Measurements from ENCODE around the gene PAXX.

PAXX gene

GRCh38 chr9:136953771-136954269, 38.4 kb upstream of the PAXX start:
- DNase-seq, result no peak

DNA sequence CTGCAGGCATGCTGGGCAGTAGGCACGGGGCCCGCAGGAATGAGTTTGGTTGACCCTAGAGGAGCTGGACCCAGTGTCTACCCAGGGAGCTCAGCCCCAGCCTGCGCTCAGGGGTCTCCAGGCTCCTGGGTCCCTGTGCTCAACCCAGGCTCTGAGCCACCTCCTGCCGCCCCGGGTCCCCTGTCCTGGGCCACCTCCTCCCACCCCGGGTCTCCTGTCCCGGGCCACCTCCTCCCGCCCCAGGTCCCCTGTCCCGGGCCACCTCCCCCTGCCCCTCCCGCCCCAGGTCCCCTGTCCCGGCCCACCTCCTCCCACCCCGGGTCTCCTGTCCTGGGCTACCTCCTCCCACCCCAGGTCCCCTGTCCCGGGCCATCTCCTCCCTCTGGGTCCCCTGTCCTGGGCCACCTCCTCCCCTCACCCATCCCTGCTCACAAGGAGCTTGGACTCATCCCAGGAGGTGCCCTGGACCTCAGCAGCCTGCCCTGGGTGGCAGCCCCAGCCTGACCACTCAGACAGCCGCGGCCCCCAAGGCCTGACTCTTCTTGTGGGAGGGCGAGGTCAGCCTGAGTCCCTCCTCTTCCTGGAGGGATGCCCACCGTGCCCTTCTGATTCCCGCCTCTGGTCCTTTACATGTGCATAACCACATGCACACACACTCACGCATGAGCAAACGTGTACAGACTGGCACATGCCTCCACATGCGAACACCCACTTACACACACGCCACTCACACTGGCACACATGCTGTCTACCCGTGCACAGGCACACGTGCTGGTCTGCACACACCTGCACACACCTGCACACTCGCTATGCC, 37.7 kb upstream of the PAXX start:
- no peak for DNase-seq

DNA sequence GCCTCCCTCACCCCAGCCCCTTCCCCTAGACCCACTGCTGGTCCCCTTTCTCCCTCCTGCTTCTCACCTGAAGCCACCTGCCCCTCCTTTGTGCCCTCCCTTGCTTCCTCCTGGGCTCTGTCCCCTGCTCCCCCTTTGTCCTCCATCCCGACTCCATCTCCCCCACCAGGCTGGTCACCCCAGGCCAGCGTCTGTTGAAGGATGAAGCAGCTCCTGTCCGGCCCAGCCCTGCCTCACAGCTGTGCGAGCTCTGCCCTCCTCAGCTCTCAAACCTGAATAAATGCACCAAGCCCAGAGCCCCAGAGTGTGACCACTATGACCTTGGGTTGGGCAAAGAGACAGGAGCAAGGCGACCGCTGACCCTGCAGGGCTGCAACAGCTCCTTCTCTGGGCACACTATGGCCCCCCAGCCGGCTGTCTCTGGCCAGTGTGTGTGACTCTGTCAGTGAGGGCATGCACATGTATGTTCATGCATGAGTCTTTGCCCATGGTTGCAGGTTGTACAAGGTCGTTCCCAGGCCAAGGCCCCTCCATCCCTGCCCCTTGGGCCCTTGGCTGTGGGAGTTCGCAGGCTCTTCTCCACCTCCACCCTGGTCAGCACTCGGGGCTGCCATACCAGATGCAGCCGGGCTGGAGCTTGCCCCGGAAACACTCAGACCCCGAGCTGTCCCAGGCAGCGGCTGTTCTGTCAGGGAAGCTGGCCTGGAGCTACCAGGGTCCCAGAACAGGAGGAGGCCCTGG, 36.9 kb upstream of the PAXX start:
- DNase-seq, result no peak

- DNase-seq, result no peak
Measured at GRCh38 chr9:136955943-136956335, 36.3 kb upstream of the PAXX start.

- DNase-seq, result no peak
Measured at GRCh38 chr9:136956604-136957003, 35.6 kb upstream of the PAXX start.

DNA sequence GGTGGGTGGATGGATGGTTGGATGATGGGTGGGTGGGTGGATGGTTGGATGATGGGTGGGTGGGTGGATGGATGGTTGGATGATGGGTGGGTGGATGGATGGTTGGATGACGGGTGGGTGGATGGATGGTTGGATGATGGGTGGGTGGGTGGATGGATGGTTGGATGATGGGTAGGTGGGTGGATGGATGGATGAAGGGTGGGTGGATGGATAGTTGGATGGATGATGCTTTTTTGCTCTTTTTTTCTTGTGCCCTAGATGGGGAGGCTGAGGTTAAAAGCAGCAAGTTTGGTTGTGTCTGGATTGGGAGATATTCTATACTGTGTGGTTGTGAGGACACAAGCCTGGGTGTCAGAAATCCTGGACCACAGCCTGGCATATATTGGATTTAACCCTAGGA, 34.8 kb upstream of the PAXX start:
- no peak for DNase-seq

GRCh38 chr9:136957901-136958300, 34.3 kb upstream of the PAXX start:
- DNase-seq, result no peak

DNA sequence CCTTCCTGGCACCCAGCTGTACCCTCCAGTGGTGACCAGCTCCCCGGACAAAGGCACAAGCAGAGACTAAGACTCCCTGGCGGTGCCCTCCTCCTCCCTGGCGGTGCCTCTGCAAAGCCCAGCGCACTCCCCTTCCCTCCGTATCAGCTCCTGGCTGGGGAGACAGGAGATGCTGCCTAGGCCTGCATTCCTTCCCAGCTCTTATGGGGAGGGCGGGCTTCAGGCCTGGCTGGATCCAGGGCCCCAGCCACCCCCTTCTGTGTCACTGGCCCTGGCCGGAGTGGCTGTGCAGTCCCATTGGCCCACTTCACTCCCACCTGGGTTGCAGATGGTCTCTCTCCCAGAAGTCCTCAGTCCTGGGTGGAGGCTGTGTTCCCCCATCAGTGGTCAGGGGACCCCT, 33.7 kb upstream of the PAXX start:
- DNase-seq, result no peak

DNA sequence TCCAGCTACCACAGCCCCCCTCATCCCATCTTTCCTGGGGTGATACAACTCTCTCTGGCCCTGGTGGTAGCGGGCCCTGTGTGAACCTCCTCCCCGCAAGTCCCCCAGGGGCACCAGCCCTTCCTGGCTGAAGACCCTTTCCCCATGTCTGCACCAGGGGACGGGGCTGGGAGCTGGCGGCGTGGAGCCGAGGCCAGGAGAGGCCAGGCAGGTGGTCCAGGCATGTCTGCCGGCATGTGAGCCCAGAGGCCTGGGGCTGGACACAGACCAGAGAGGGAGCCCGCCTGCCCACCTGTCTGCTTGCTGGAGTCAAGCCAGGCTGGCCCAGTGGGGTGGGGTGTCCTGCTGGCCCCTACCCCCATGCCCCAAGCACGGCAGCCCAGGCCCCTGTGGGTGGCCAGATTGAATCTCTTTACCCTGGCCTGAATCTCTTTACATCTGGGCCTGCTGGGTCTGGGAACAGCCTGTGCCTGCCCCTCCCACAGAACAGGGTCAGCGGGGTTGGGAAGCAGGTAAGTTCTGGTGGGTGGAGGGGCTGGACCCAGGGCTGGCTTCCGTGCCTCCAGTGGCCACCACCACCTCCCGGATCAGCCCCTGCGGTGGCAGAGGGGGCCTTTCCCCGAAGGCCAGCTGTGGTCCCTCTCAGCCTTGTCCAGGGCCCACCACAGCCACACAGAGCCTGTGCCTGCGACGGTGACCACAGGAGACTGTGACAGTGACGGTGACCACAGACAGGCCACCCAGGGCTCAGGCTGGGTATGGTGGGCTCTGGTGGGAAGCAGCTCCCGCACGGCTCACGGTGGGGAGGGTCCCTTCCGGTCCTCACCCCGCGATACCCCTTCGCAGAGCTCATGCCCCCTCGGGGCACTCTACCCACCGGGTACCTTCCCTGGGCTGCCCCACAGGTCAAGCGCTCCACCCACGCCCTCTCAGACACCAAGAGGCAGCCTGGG, 33.0 kb upstream of the PAXX start:
- DNase-seq, result no peak

DNA sequence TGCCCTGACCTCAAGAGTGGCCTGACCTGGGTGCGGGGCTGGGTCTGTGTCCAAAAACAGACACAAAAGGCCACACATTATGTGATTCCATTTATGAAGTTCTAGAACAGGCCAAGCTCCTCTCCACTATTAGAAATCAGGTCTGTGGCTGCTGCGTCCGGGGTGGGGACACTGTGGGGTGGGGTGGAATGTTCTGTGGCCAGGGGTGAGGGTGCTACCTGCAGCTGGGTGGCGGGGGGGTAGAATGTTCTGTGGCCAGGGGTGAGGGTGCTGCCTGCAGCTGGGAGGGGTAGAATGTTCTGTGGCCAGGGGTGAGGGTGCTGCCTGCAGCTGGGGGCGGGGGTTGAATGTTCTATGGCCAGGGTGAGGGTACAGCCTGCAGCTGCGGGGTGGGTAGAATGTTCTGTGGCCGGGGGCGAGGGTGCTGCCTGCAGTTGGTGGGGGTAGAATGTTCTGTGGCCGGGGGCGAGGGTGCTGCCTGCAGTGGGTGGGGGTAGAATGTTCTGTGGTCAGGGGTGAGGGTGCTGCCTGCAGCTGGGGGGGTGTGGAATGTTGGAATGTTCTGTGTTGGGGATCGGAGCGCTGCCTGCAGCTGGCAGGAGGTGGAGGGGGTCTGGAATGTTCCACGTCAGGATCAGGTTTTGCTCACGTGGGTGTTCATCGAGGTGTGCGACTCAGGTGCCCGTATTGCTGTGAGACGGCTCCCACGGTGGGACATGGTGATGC, 31.8 kb upstream of the PAXX start:
- no peak for DNase-seq

DNA sequence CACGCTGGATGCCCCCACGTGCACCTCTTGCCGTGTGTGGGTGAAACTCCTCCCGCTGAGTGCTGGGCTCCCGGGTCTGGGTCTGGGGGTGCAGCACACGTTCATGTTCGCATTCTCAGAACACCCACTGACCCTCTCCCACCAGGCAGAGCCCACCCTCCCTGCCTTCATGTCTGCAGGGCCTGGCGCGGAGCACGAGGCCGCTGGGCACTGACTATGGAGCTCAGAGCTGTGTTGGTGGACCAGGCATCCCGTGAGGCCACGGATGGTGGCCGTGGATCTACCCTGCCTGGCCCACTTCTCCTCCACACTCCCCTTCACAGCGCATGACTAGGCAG, 31.3 kb upstream of the PAXX start:
- no peak for DNase-seq

- no peak for DNase-seq
Measured at GRCh38 chr9:136961279-136962065, 30.8 kb upstream of the PAXX start.

- DNase-seq, result no peak
Measured at GRCh38 chr9:136962163-136962562, 30.1 kb upstream of the PAXX start.

GRCh38 chr9:136962701-136963248, 29.4 kb upstream of the PAXX start:
- DNase-seq, result no peak

DNA sequence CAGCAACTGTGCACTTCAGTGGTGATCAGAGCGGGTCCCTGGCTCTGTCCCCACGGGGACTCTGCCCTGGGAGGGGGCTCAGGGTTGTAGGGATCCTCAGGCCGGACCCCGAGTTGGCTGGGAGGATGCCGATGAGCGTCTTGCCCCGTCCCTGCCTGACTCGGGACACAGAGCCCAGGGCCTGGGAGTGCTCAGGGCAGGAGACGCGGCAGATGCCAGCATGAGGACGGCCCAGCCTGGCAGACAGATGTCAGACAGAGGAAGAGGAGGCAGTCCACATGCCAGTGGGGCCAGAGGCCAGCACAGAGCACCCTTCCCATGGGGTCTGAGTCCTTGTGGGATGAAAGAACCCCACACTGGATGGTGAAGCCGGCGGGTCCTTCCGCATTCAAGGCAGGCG, 28.9 kb upstream of the PAXX start:
- no peak for DNase-seq

GRCh38 chr9:136963751-136964150, 28.5 kb upstream of the PAXX start:
- DNase-seq, result no peak

- no peak for DNase-seq
Measured at GRCh38 chr9:136964171-136964689, 28.0 kb upstream of the PAXX start.

DNA sequence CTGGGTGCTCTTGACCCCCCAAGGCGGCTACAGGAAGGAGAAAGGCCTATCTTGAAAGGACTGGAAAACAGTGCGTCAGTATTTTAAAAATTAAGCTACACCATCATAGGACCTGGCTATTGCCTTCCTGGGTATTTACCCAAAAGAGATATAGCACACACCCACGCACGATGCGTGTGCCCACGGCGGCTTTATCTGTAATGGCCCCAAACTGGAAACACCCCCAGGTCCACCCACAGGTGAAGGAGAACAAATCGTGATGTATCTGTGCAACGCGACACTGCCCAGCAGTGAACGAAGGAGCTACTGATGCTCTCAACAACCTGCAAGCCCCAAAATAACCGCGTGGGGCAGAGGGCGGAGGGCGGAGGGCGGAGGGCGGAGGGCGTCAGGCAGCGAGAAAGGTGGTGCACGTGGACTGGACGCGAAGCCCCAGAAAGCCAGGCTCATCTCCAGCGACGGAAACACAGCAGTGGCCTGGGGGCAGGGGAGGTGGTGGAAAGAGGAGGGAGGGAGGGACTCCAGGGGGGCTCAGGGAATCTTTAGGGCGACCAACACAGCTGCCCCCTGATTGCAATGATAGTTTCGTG, 27.3 kb upstream of the PAXX start:
- no peak for DNase-seq

GRCh38 chr9:136965771-136966484, 26.3 kb upstream of the PAXX start:
- no peak for DNase-seq
